Thyroid gland (tissue), 4 donors: Measurements from ENCODE around the gene LRBA.

ENCODE experiments used
- CTCF ChIP-seq, 6 experiments: fragments of 200-600 bp in 3 of 6; fragments of 450-650 bp in 3 of 6; sonication (generic) in 3 of 6; IDR thresholded peaks; one replicate each; pipeline ENCODE4 v1.5.1; 2016 to 2019; ENCODE audit warnings: antibody characterized with exemption in 6 of 6, mild to moderate bottlenecking in 2 of 6, inconsistent platforms in 1 of 6, moderate library complexity in 1 of 6
- POLR2A ChIP-seq, 2 donors: fragments of 450-650 bp; IDR thresholded peaks; one replicate each; pipeline ENCODE4 v1.6.1; 2017; ENCODE audit warnings: antibody characterized with exemption in 2 of 2, mild to moderate bottlenecking in 2 of 2, moderate library complexity in 1 of 2

GRCh38 chr4:151052785-151053184 is 37.7 kb upstream of the LRBA start:
- TF ChIP-seq POLR2A (IDR thresholded peaks at IDR 0.05) = no peak
- TF ChIP-seq CTCF (IDR thresholded peaks at IDR 0.05) = no peak
